Epithelial cell of esophagus (primary cell): ENCODE results near the gene SPCS1.

ENCODE experiments used
- DNase-seq: peaks from one replicate; pipeline ENCODE4 v3.0.0; 2010; ENCODE audit warnings: low read depth
- H3K4me3 ChIP-seq: 2 replicates; pipeline ENCODE4 v1.5.1; 2011; ENCODE audit warnings: mild to moderate bottlenecking, low read length, control low read depth
- CTCF ChIP-seq: IDR thresholded peaks from 2 replicates; pipeline ENCODE4 v1.5.1; 2011; ENCODE audit warnings: low read depth, mild to moderate bottlenecking, low read length, control low read depth, inconsistent platforms; ENCODE audit not compliant: insufficient read depth; ENCODE audit errors: missing control alignments

Gene SPCS1

GRCh38 chr3:52705438-52705687 lies 543 bp upstream of the SPCS1 start:
- TF ChIP-seq CTCF, result no peak
- peak overlapping the region; percentile 98 for H3K4me3 ChIP-seq

GRCh38 chr3:52707585-52707984 lies 1.7 kb downstream of the SPCS1 start:
- no peak for DNase-seq
- no peak overlapping the region for H3K4me3 ChIP-seq
- no peak for TF ChIP-seq CTCF

More at GRCh38 chr3:52705438-52705687, 543 bp upstream of the SPCS1 start:
- DNase-seq, result no peak

- TF ChIP-seq CTCF, result no peak
- no peak for DNase-seq
- H3K4me3 ChIP-seq, result no peak overlapping the region
Observed at GRCh38 chr3:52710512-52710911, 4.6 kb downstream of the SPCS1 start.

GRCh38 chr3:52712291-52713212 lies 6.6 kb downstream of the SPCS1 start:
- H3K4me3 ChIP-seq, result no peak overlapping the region
- no peak for DNase-seq
- TF ChIP-seq CTCF, result no peak

GRCh38 chr3:52714335-52715302 lies 8.7 kb downstream of the SPCS1 start:
- no peak for DNase-seq
- H3K4me3 ChIP-seq, result no peak overlapping the region
- no peak for TF ChIP-seq CTCF

GRCh38 chr3:52715714-52716305 lies 9.9 kb downstream of the SPCS1 start:
- no peak for DNase-seq
- H3K4me3 ChIP-seq, result no peak overlapping the region
- no peak for TF ChIP-seq CTCF
